Kidney tubule cell (primary cell): ENCODE data around the gene CPPED1.
A peak's percentile ranks its signal among the peaks of the same experiment; 100 is the strongest.
"Not testable (repeated sequence)": the region's sequence is repeated elsewhere in the genome, so short reads cannot be mapped to it uniquely, and the experiment has no call there.

Source experiments
- DNase-seq: peaks from one replicate; pipeline ENCODE4 v3.0.0-alpha.2; 2018; ENCODE audit warnings: low spot score

Gene CPPED1

DNA sequence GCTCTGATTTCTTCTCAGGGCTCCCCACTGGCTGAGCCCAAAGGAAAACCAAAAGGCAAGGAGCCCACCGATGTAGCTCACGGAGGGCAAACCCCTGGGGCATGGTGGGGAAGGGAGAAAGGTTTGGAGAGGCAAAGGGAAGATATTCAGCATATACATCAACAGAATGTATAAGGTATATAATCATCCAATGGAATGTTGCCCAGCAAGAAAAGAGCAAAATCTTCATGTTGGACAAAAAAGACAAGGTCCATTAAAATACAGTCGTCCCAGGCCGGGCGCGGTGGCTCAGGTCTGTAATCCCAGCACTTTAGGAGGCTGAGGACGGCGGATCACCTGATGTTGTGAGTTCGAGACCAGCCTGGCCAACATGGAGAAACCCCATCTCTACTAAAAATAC, 1.6 kb downstream of the CPPED1 start:
- DNase-seq, result no peak

- peak; percentile 82 for DNase-seq
Measured at GRCh38 chr16:12801511-12802042, 2.1 kb downstream of the CPPED1 start.

DNA sequence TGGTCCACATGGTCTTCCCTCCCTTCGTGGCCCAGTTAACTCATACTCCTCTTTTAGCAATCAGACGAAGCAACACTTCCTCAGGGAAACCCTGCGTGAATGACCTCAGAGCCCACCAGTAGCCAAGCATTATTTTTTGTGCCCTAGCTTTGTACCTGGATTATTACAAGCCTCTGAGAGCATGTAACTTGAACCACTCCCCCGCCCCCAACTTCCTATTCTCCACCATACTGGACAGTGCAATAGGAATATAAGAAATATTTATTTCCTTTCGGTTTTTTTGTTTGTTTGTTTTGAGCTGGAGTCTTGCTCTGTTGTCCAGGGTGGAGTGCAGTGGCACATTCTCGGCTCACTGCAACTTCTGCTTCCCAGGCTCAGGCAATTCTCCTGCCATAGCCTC, 2.9 kb downstream of the CPPED1 start:
- DNase-seq, result no peak

- DNase-seq, result not testable (repeated sequence)
Measured at GRCh38 chr16:12799996-12800395, 3.7 kb downstream of the CPPED1 start.

- DNase-seq, result peak; percentile 77
Measured at GRCh38 chr16:12798846-12799245, 4.8 kb downstream of the CPPED1 start.

DNA sequence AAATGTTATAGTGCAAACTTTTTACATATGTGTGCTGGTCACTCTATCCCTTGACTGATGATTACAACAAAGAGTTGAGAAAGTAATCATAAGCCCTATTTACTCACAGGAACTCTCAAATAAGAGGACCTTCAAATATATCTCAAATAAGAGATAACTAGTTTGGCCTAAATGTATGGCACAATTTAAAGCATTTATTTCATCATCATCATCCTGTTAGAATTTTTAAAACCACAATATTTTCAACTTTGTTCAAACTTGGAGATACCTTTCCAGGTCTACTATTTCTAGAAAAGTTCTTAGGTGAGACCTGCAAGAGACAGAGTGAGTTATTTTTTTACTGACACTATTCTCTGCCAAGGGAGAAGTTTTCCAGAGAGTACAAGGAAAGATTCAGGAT, 5.5 kb downstream of the CPPED1 start:
- DNase-seq, result no peak

DNA sequence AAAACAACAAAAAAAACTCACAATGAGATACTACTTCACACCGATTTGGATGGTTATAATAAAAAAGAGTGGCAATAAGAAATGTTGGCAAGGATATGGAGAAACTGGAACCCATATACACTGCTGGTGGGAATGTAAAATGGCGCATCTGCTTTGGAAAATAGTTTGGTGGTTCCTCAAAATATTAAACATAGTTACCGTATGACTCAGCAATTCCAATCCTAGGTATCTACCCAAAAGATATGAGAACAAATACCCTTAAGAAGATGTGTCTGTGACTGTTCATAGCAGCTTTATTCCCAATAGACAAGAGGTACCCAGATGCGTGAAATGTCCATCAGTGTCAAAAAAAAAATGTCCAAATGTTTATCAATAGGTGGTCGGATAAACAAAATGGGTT, 7.2 kb downstream of the CPPED1 start:
- peak; percentile 33 for DNase-seq

DNA sequence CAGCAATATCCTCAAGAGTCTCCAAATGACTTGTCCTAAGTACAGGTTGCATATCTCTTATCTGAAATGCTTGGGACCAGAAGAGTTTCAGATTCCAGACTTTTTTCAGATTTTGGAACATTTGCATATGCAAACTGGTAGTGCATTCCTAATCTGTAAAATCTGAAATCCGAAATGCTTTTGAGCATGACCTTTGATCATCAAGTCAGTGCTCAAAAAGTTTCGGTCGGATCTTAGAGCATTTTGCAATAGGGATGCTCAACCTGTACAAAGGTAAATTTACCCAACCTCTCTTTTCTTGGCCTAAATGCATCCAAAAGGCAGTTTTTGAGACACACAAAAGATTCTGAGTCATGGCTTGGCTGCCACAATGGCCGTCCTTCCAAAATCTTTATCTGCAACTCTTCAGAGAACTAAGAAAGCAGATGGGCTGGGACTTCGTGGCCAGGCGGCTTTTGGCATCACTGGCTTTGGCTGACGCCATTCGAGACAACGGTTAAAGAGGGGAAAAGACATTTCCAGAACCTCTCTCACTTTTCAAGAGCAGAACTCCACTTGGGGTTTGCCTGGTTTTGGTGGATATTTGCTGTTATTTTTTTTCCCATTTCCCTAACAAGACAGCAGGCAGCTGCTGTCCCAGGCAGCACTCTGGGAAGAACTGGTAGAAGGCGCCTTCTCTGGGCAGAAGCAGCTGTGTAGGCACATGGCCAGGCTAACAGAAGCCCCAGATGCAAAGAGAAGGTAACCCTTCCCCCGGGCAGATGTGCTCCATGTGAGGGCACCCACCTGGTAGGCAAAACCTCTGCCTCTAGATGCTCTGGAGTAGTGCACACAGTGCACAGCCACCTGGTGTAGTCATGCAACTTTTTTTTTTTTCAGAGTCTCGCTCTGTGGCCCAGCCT, 8.9 kb downstream of the CPPED1 start:
- no peak for DNase-seq

DNA sequence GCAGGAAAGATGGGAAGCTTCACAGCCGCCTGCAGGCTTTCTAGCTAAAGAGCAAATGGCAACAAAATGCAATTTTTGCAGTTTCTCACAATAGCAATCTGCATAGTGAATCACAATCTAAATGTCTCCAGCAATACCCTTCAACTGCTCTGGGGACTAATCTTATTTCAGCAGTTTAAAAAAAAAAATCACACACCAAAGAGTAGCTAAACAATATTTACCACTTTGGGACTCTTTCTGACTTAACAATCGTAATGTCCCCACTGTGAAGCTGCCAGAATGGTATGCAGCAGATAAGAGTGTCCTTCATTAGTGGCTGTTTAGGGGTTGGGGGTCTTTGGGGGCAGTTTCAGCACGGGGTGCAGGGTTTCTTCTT, 9.8 kb downstream of the CPPED1 start:
- no peak for DNase-seq

- DNase-seq, result no peak
Measured at GRCh38 chr16:12793120-12793864, 10.4 kb downstream of the CPPED1 start.

DNA sequence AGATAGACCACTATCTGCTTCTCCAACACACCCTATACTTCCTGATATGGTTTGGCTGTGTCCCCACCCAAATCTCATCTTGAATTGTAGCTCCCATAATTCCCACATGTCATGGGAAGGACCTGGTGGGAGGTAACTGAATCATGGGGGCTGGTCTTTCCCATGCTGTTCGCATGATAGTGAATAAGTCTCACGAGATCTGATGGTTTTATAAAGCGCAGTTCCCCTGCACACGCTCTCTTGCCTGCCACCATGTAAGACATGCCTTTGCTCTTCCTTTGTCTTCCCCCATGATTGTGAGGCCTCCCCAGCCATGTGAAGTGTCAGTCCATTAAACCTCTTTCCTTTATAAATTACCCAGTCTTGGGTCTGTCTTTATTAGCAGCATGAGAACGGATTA, 11.2 kb downstream of the CPPED1 start:
- not testable (repeated sequence) for DNase-seq

DNA sequence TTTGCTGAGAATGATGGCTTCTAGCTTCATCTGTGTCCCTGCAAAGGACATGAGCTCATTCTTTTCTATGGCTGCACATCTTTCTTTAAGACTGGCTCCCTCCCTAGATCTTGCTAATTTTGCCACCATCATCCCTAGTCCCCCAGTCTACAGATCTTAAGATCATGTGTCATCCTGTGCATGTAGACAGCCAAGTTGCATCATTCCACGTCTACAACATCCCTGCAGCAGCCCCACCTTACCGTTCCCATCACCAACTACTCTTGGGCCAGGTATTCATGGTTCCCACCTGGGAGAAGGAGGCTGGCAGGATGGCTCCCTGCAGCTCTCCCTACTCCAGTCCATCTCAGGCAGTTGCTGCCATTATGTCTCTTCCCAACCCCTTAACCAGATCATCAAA, 12.3 kb downstream of the CPPED1 start:
- no peak for DNase-seq

- DNase-seq, result no peak
Measured at GRCh38 chr16:12788758-12789157, 14.9 kb downstream of the CPPED1 start.

DNA sequence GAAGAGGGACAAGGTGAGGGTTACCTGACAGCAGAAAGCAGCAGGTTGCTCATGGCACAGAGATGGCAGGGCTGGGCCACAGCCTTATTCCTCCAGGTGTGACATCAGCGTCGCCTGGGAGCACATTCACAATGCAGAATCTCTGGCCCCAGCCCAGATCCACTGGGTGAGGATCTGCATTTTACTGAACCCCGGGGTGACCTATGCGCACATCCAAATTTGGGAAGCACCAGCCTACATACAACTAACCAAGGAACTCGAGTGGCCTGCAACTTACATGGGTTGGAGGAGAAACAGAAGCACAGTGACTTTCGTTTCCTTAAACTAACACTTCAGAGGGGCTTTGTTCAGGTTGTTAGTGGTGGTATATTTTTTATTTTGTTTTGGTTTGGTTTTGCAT, 17.6 kb downstream of the CPPED1 start:
- no peak for DNase-seq

GRCh38 chr16:12784076-12784475, 19.6 kb downstream of the CPPED1 start:
- no peak for DNase-seq

DNA sequence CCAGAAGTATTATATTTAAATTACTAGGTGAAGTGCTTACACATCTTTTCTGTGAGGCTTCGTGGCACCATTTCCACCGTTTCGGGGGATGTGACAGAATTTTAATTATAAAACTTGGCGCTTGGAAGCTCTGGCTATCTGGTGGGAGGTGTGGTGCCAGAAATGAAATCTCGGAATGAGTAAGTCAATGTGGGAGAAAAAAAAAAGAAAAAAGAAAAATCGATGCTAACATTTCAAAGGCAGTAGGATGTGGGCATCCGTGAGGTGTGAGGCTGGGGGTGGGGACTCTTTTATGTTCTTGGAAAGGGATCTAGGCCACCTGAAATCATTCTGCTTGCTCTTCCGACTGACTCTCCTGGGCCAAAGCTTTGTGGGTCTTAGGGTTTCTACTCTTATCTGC, 21.9 kb downstream of the CPPED1 start:
- DNase-seq, result no peak

DNA sequence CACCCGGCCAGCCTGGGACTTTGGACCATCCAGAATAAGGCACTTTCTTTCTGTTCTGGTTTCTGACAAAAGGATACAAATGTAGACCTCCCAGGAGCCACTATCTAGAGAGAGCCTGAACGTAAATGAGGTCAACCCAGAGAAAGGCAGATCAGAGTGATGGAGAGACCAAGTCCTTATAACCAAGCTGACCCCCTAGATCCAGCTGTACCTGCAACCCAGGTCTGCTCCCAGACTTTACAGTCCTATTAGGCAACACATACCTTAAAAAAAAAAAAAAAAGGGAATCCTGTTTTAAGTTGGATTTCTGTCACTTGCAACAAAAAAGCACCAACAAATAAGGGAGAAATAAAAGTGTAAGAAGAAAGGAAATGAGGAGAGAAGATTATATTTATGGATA, 23.2 kb downstream of the CPPED1 start:
- DNase-seq, result no peak

GRCh38 chr16:12778726-12779125, 25.0 kb downstream of the CPPED1 start:
- no peak for DNase-seq

DNA sequence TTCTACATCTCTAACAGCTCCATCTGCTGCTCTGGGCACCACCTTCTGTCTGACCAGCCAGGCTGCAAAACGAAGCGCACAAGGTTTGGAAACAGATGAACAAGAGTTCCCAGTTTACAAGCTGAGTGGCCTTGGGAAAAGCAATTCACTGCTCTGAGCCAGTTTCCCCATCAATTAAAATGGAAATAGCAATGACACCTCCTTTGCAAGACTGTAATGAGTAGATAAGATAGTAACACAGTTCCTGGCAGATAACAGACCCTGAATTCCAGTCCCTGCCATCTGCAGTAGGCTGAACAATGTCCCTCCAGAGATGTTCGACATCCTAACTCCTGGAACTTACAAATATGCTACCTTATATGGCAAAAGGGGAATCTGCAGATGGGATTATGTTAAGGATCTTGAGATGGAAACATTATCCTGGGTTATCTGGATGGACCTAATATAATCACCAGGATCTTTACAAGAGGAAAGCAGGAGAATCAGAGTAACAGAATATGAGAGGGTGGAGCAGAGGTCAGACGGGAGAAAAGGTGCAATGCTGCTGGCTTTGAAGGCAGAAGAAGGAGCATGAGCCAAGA, 27.9 kb downstream of the CPPED1 start:
- DNase-seq, result no peak

DNA sequence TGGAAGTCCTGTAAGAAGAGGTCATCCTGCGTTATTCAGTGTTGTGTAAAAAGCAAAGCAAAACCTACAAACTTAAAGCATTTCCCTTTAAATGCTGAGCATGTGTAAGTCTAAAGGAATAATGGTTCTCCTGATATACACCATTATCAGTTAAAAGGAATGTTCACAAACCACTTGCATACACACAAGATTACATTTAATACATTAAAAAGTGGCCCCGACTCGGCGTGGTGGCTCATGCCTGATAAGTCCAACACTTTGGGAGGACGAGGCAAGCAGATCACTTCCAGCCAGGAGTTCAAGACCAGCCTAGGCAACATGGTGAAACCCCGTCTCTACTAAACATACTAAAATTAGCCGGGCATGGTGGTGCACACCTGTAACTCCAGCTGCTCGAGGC, 30.5 kb downstream of the CPPED1 start:
- DNase-seq, result no peak

- peak; percentile 60 for DNase-seq
Measured at GRCh38 chr16:12771341-12771798, 32.3 kb downstream of the CPPED1 start.

DNA sequence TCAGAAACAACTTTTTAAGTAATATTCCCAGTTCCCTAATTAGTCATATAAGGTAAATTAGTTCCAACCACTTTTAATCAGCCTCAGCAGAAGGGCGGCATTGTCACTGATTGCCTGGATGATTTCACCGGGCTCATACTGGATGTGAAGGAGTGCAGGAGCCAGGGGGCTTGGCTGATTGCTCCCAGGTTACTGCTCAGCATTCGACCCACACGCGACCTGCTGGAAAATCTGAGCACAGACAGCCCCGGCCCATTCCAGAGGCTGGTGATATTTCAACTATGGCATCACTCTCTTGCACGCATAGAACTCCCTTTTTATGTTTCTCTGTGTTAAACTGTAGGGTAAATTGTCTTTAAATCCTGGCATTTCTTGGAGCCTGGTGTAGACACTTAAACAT, 34.2 kb downstream of the CPPED1 start:
- no peak for DNase-seq

- DNase-seq, result no peak
Measured at GRCh38 chr16:12767897-12768296, 35.8 kb downstream of the CPPED1 start.
